NCI-H187 treated with DMSO at 0.1 percent for 48 hours (cell line): ENCODE measurements around the gene LTBR.

ENCODE experiments used
- DNase-seq: peaks from one replicate; lab custom pipeline; 2025; lab: John Stamatoyannopoulos, UW

The LTBR gene

GRCh38 chr12:6346942-6347341 lies 37.0 kb upstream of the LTBR start:
- no peak for DNase-seq

DNA sequence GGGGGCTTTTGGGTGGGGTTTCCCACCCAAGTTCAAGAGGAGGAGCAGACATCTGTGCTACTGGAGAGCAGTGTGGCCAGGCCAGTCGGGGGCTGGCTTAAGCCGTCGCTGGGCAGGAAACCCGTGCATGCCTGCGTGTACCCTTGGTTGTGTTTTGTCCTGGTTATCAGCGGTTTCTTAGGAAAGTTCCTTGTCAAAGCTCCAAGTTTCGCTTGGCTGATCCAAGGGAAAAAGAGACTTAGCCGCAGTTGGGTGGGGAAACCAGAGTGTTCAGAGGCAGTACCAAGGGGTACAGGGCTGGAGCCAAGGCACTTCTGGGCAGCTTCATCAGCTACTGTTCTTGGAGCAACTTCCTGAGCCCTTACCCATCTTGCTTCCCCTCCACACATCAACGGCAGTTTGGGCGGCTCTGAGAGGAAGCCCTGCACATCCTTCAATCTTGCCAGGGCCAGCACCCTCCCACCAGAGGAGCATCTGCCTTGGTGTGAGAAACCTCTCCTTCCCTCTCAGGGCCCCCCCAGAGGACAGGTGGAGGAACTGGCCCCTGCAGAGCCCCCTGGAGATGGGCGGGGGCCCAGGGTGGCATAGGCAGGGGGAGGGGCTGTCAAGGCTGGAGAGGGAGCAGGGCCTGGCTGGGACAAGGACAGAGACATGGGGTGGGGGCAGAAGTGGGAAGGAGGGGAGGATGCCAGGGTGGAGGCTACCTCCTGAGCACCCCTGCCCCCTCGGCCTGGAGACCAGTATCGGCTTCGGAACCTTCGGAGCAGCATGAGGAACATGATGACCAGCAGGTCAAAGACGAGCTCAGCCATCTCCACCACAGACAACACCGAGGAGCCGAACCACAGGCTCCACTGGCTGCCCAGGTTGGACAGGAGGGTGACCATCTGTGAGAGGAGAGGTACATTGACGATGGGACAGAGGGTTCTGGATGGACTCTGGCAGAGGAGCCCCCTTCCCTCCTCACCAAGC lies 36.3 kb upstream of the LTBR start:
- DNase-seq = no peak

DNA sequence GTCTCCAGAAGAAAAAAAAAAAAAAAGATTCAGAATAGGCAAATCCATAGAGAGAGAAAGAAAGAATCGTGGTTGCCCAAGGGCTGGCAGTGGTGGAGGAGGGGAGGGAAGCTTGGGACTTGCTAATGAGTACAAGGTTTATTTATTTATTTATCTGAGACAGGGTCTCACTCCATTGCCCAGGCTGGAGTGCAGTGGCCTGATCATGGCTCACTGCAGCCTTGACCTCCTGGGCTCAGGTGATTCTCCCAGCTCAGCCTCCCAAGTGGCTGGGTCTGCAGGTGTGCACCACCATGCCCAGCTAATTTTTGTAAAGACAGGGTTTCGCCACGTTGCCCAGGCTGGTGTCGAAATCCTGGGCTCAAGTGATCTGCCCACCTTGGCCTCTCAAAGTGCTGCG lies 32.3 kb upstream of the LTBR start:
- no peak for DNase-seq

DNA sequence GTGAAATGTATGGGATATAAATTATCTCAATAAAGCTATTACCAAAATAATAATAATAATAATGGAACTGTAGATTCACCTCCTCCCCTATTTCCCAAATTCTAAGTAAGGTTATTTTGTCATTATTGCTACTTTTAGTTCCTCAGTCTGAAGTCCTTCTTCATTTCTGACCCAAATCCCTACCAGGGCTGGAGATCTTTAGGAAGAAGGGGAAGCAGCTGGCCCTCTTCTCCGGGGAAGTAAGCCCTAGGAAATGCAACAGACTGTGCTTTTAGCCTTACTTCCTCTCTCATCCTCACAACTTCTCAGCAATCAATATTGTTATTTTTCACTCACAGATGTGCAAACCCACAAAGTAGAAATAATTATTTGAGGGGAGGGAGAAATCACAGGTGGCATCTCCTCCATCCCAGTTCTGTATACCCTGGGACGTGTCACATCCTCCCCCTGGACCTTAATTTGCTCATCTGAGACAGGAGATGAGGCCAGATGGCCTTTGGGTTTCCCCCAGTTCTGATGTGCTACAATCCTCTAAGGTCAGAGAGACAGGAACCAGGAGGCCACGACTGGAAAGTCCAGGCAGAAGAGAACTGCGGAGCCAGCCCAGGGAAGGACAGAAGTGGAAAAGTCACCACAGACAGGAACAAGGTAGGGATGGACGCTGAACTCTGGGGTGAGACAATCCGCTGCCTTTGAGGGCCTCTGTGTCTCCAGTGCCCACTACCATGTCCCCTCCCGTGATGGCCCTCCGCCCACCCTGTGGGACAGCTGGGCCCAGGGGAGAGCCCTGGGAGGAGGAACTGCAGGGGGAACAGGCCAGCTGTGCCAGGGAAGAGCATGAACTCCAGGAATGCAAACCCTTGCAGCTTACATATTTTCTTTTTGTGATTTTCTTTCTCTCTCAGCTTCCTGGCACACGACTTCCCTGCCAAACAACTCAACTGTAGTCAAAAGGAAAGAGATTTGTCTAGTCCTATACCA lies 31.5 kb upstream of the LTBR start:
- no peak for DNase-seq

DNA sequence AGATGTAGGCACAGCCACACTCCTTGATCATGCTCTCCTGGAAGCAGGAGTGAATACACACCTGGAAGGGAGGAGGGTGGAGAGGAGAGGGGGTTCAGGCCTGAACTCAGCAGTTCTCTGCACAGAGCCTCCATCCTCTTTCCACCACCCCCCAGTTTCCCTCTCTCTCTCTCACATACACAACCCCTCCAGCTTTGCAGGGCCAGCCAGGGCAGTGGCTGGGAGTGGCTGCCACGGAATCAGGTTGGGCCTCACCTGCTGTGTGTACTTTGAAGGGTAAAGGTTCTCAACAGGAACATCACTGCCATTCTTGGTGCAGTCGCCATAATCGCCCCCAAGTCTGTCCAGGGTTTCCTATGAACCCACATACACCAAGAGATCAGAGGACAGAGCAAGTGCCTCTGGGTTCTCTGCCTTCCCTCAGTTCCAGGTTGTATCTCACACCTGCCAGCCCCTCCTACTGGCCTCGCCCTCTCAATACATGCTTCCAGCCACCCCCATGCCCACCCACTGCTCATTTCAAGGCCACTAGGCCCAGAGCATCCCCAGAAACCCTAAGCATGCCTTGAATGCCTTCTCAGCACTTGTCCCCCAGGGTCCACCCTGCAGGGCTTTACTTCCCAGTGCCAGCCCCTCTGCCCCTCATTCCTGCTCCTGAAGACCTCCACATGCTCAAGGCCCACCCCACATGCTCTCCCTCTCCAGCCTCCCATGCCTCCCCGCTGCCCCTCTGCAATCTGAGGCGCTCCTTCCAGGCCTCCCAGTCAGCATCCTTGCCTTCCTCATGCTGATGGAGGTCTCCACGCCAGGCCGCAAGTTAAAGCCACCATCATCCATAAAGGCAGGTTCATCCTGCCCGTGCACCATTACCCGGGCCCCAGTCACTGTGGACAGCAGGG lies 29.2 kb upstream of the LTBR start:
- no peak for DNase-seq

DNA sequence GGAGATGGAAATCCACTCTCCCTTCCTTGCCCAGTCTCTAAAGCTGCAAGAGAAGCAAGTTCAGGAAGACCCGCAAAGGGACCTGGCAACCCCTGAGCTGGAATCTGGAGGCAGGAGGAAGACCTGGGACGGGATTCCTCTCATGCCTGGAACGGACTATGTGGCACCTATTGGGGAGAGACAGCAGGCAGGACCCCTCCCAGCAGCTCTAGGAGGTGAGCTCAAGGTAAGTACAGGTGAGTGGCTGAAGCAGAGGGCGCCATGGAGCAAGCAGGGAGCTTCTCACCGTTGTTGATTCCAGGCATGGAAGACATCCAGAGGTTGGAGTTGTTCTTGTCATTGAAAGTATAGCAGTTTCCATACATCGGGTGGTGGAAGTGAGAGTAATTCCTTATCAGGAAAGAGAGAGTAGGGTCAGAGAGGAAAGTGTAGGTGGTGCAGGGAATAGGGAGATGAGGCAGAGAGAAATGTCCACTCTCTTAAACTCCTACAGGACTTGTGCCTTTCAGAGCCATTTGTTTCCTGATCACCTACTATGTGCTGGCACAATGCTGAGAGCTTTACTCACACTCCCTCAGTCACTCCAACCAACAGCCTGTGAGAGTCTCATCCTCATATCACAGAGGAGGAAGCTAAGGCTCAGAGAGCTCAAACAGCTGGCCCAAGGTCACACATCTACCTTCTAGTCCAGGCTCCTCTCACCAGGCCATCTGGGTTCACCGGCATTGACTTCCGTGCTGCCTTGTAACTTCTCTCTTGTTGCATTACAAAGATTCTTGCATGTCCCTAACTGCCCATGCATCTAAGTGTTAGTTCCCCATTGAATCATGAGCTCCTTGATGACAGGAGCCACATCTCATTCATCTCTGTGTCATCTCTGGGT lies 28.2 kb upstream of the LTBR start:
- no peak for DNase-seq

DNA sequence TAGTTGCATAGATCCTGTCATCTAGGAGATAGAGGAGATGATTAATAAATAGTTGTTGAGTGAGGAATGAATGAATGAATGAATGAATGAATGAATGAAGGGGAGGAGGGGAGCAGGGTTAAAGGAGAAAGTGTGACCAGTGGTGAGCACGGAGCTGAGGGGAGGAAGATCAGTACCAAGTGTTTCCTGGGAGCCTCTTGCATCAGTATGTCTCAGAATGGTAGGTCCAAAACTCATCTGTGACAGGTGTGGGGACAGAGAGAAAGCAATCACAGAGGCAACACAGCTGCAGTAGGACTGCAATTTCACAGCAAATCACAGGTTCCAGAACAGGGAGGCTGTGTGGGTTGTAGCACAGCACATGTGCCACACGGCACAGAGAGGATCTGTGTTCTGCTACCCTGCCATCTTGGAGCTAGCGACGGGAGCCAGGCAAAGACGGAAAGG lies 27.6 kb upstream of the LTBR start:
- no peak for DNase-seq

- DNase-seq = no peak
Measured at GRCh38 chr12:6358881-6359280, 25.1 kb upstream of the LTBR start.

DNA sequence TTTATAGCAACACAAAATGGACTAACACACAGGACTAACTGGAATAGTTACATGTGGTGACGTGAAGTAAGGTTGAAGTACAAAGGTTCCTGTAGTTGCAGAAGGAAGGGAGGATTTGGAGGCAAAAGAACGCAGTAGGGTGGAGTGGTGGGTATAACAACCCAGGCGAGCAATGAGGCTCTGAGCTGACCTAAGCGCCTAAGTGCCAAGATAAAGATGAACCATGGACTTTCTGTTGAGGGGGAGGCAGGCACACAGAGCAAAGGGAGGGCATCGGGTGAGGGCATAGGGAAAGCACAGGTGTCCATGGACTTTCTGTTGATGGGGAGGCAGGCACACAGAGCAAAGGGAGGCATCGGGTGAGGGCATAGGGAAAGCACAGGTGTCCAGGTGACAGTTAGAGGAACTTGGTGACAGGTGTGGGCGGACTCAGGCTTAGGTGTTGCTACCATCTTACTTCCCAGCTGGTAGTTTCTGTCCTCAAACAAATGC lies 23.8 kb upstream of the LTBR start:
- no peak for DNase-seq

- no peak for DNase-seq
Measured at GRCh38 chr12:6360578-6361490, 23.1 kb upstream of the LTBR start.

- no peak for DNase-seq
Measured at GRCh38 chr12:6361834-6362233, 22.1 kb upstream of the LTBR start.

- no peak for DNase-seq
Measured at GRCh38 chr12:6362403-6362802, 21.6 kb upstream of the LTBR start.

GRCh38 chr12:6363010-6363329 lies 21.0 kb upstream of the LTBR start:
- no peak for DNase-seq

- no peak for DNase-seq
Measured at GRCh38 chr12:6363330-6364043, 20.5 kb upstream of the LTBR start.

GRCh38 chr12:6364044-6364374 lies 20.0 kb upstream of the LTBR start:
- no peak for DNase-seq

- DNase-seq = no peak
Measured at GRCh38 chr12:6367065-6367968, 16.6 kb upstream of the LTBR start.

GRCh38 chr12:6367969-6368892 lies 15.7 kb upstream of the LTBR start:
- no peak for DNase-seq
